Bronchial epithelial cell (primary cell): ENCODE measurements around the gene ACTR2. TPM values are rescaled to one million over a fixed set of nuclear protein-coding genes. Genes with fewer than 3 reads are reported as not detected.

Experiments used
- DNase-seq: peaks from one replicate; pipeline ENCODE4 v3.0.0-alpha.2; 2010; ENCODE audit warnings: low read depth
- FAIRE-seq: peaks from 2 replicates; lab custom pipeline; 2011; peaks lifted over from hg19 to GRCh38; lab: Jason Lieb, UNC
- H3K27me3 ChIP-seq: 2 replicates; pipeline ENCODE4 v1.5.1; 2011; ENCODE audit warnings: low read length; ENCODE audit not compliant: control insufficient read depth, insufficient read depth
- H3K36me3 ChIP-seq: 2 replicates; pipeline ENCODE4 v1.5.1; 2011; ENCODE audit warnings: low read length; ENCODE audit not compliant: control insufficient read depth, insufficient read depth
- H3K4me3 ChIP-seq: 2 replicates; pipeline ENCODE4 v1.5.1; 2011; ENCODE audit warnings: mild to moderate bottlenecking, low read depth, low read length, control low read depth
- total RNA-seq: library from RNA; depleted of rRNA; stranded (reverse); fragments of >200 nt; gene quantifications from 2 replicates; pipeline ENCODE4 v1.2.1, GENCODE V29; 2014
- TF ChIP-seq, protein P1 (sequence below): IDR thresholded peaks from 2 replicates; pipeline ENCODE4 v1.5.1; 2011; ENCODE audit warnings: mild to moderate bottlenecking, moderate library complexity, low read length, control low read depth, inconsistent platforms; ENCODE audit not compliant: insufficient read depth, severe bottlenecking

The ACTR2 gene
- total RNA-seq, 1 donor from 2014 or later: 73.7 TPM

DNA sequence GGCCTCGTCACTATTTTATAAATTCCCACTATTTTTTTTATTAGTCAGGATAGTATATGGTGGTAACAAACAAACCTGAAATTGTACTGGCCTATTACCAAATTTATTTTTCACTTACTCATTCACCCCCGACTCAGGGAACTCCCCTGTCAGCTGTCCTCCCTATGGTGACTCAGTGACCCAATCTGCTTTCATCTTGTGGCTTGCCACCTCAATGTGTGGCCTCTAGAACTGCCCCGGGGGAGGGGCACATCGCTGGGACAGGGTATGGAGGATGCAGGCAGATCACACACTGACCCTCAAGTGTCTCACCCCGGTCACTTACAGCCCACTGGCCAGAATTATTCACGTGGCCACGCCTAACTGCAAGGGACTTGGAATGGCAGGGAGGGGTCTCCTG, 71.6 kb downstream of the ACTR2 start:
- H3K27me3 ChIP-seq: no peaks in the 10 kb centered on the region
- DNase-seq (peak; percentile 34), FAIRE-seq (no peak)
- no peak overlapping the region for H3K4me3 ChIP-seq
- no peaks in the 10 kb centered on the region for H3K36me3 ChIP-seq
- TF ChIP-seq, protein P1, sequence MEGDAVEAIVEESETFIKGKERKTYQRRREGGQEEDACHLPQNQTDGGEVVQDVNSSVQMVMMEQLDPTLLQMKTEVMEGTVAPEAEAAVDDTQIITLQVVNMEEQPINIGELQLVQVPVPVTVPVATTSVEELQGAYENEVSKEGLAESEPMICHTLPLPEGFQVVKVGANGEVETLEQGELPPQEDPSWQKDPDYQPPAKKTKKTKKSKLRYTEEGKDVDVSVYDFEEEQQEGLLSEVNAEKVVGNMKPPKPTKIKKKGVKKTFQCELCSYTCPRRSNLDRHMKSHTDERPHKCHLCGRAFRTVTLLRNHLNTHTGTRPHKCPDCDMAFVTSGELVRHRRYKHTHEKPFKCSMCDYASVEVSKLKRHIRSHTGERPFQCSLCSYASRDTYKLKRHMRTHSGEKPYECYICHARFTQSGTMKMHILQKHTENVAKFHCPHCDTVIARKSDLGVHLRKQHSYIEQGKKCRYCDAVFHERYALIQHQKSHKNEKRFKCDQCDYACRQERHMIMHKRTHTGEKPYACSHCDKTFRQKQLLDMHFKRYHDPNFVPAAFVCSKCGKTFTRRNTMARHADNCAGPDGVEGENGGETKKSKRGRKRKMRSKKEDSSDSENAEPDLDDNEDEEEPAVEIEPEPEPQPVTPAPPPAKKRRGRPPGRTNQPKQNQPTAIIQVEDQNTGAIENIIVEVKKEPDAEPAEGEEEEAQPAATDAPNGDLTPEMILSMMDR: no peak

DNA sequence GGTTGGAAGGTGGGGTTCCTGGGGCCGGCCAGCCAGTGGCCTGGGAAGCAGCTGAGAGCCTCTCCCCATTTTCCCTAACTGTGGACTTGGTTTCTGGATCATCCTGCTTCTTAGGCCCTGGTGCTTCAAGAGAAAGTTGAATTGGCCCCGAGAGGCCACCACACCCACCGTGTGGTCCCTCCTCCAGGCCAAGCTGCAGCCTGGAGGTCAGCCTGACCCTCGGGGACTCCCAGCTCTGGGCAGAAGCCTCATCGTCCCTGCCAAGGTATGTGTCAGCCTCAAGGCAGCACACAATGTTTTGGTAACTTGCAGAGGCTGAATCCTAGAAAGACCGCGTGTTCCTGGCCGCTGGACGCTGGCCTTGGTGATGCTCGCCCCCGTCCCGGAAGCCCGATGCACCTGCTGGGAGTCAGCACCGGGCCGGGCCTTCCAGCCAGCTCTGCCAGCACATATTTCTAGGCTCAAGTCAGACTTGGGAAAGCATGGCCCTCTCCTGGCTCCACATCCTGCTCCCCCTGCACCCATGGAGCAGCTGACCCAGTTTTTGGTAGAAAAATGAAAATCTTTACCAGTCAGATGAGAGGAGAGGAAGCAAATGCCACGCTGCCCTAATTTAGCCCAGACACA, 72.6 kb downstream of the ACTR2 start:
- TF ChIP-seq, protein P1: no peak
- DNase-seq: no peak
- no peaks in the 10 kb centered on the region for H3K27me3 ChIP-seq
- no peaks in the 10 kb centered on the region for H3K36me3 ChIP-seq
- H3K4me3 ChIP-seq: no peak overlapping the region
- FAIRE-seq: no peak

DNA sequence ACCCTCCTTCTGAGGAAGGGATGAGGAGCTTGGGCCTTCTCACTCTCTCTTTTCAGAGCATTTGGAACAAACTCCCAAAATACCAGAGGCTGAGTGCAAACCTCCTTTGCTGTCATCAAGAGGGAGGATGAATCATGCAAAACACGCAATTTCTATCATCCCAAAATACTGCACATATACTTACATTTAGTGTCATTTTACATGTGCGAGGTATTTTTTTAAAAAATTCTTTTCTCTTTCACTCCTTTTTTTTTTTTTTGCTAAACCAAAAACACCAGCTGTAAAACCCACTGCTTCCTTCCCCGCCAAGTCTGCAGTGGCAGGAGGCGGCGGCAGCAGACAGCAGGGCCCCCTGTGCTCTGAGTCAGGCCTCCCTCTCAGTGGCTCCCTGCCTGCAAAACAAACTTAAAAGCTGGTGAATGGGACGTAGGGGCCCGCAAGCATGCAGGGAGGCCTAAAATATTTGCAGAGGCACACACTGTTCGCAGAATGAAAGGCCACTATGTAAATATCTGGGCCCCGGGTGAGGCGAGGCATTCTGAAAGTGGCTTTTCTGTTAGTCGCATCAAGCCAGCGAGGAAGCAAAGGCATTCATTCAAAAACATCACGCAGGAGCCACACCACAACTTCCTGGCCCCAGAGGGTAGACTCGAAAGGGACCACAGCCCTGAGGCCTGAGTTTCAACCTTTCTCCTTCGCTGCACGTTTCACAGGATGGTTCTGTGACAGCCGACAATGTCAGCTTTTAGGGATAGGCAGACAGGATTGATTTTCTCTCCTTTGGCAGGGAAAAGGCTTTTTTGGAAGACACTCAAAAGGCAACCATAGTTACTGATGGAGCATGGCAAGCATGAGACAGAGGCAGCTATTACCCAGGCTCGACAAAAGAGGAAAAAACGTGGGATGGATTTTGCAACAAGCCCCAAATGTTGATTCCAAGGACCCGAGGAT, 73.4 kb downstream of the ACTR2 start:
- TF ChIP-seq, protein P1: no peak

DNA sequence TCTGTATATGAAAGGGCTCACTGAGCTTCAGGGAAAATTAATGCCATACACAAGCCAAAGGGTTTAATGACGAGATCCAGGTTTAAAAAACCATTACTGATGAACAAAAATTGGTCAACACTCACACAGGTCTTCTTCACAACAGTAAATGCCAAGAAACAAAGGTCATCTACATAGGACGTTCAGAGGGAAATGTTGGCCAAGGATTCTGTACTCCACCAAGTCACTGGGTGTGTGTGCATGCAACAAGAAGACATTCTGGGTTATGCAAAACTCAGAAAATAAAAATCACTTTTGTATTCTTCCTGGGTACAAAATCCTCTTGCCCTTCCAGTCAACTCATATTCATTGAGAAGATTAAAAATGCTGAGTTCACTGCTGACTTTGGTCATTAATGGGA, 78.3 kb downstream of the ACTR2 start:
- DNase-seq (no peak), FAIRE-seq (no peak)
- H3K4me3 ChIP-seq: no peak overlapping the region
- TF ChIP-seq, protein P1: no peak
- H3K36me3 ChIP-seq: no peaks in the 10 kb centered on the region
- no peaks in the 10 kb centered on the region for H3K27me3 ChIP-seq

More for the DNA sequence above, 73.4 kb downstream of the ACTR2 start:
- H3K27me3 ChIP-seq: no peaks in the 10 kb centered on the region
- H3K4me3 ChIP-seq: no peak overlapping the region
- DNase-seq (peak; percentile 38), FAIRE-seq (no peak)
- no peaks in the 10 kb centered on the region for H3K36me3 ChIP-seq

DNA sequence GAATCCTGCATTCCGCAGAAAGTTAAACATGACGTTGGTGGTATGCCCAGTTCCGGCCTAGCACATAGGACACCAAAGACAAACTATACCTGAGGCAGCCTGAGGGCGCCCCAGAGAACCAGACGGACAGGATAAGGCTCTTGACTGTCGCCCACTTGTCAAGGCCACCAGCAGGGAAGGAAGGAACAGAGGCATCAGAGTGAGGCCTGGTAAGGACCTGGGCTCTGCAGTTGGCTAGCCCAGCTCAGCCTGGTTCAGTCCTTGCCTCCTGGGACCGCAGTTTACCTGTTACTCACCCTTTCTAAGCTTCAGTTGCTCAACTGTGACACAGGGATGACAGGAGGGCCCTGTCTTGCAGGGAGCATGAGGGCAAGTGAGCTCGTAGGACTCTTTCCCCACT, 82.1 kb downstream of the ACTR2 start:
- Histone ChIP-seq H3K36me3 (peaks cover 5% of the 10 kb centered on the region), H3K4me3 (no peak overlapping the region), H3K27me3 (no peaks in the 10 kb centered on the region)
- DNase-seq: peak; percentile 72
- TF ChIP-seq, protein P1: no peak
- no peak for FAIRE-seq
